HG03139 (cell line): ENCODE results near the gene DCC.

Source experiments
- ATAC-seq: cut with Tn5 transposase; IDR thresholded peaks from one replicate; pipeline ENCODE4 v1.9.1; 2021; ENCODE audit not compliant: unreplicated experiment

Gene DCC

DNA sequence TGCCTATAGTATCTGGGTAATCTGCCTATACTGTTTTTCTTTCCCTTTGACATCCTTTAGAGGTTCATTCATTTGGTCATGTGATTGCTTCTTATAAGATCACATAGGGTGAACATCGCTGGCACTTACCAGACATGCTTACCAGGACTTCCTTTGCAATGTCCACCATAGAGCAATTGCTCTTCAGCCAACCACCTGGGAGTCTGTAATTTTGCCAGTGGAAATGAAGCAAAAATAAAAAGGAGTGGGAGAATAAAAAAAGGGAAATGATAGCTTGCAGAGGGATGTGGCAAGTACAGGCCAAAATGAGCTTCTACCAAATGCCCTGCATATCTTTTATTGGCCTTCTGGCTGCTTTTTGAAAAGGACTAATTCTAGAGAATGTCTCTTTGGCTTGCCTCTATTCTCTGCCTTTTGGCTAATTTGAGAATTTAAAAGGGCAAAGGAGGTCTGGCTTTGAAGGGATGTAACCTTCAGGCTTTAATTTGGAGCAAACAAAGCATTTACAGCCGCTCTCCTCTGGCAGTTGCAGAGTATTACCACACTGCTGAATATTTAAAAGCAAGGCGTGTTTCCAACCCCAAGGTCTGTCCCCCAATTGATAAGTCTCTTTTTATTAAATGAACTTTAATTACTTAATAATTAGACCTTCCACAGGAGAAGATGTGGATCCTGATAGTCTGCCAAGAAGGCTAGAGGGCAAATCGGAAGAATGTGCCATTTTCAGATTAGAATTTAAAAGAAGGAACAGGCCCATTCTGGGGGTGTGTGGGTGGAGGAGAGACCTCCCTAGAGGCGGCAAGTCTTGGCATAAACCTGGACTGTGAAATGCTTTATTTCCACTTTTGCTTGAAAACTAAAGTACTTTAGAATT, 557.9 kb downstream of the DCC start:
- ATAC-seq, result no peak

DNA sequence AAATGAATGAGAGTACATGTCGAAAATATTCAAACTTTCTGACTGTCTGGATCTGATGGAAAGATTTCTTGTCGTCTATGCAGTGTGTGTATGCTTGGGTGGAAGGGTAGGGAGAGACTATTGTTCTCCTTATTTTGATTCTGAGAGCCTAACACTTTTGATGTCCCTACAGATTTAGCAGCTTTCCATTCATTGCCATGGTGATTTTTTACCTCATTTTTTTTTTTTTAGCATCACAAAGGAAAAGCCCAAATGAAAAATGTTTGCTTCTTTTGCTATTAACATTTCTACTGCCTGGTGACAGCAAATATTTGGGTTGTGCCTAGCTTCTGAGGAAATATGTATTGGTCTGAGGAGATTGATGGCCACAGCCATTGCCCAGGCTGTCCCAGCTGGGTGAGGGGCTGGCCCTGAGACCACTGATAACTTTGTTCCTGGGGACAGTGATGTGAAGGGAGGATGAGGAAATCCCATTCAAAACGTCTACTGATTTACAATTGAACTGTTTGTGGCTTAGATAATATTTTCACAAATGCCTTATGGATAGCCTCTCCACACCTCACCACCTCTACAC, 558.6 kb downstream of the DCC start:
- ATAC-seq, result no peak

DNA sequence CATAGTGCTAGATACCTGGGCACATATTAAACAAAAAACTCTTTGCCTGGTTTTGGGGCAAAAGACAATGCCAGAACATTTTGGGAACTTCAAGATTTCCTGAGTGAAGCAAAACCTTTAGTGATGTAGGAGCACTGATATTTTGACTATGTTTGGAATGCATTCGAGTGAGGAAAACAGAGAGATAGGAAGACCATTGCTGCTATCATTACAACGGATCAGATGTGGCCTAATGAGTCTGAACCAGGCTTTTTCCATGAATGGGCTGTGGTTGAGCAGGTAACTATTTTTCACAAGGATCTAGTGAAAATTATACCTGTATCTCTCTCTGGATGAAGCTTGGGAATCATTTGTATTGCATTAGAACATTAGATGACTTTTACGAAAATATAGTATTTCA, 562.2 kb downstream of the DCC start:
- ATAC-seq, result no peak

DNA sequence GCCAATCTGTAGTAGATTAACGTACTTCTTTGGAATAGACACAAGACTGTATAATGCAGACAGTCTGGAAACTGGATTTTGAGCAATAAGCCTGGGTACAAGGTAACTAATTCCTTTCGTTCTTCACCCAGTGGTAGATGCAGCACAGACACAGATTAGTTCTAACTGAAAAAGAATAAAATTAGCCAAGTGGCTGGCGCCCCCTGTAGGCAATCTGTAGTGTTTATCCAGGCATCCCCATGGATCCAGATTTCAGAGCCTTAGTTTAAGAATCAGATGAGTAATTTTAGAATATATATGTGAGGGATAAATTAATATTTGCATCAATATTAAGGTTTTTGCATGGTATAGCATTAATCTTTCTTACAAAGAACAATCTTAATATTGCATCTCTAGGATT, 563.9 kb downstream of the DCC start:
- no peak for ATAC-seq

DNA sequence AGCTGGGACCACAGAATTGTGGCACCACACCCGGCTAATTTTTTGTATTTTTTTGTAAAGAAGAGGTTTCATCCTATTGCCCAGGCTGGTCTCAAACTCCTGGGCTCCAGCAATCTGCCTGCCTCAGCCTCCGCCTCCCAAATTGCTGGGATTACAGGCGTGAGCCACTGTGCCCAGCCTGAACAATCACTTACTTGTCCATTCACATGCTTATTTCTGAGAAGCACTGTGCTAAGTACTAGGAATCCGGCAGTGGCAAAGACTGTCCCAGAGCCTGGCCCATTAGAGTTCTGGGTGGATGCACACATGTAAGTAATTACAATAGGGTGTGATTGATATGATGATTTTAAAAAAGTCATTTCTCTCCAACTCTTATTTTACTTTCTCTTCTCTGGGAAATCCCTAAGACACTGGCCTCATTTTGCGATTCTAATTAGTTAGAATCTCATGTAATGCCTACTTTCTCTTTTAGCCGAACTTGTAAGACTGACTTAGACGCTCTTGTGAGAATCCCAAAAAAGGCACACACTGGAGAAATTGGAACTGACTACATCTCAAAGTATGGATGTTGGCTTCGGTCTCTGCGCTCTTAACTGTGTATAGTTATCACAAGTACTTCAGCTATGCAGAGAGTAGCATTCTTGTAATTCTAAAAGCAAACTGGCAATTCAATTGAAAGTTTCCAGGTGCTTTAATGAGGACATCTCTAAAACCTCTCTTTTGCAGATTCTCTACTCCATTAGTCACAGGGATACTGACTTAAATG, 567.7 kb downstream of the DCC start:
- no peak for ATAC-seq

DNA sequence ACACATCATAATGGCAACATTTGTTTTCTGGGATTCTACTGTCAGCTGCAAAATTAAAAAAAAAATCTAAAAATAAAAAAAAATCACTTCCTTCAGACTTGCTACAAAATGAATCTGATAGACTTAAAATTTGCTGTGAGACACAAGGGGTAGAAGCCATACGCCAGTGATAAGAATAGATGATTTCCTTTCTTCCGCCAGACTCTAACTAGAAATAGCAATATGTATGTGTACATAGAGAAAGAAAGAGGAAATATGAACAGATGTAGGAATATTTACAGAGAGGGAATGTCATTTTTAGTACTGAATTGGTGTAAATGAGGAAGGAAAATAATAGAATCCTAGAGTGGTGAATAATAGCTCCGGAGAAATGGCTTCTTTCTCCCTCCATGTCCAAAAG, 574.2 kb downstream of the DCC start:
- no peak for ATAC-seq

DNA sequence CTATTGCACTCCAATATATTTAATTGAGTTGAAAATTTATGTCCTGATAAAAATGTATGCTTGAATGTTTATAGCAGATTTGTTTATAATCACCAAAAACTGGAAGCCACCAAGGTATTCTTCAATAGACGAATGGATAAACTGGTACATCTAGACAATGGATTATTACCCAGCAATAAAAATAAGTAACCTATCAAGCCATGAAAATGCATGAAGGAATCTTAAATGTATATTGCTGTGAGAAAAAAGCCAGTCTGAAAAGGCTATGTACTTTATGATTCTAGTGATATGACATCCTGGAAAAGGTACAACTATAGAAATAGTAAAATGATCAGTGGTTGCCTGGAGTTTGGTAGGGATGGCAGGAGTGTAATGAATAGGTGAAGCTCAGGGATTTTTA, 580.7 kb downstream of the DCC start:
- ATAC-seq, result no peak

DNA sequence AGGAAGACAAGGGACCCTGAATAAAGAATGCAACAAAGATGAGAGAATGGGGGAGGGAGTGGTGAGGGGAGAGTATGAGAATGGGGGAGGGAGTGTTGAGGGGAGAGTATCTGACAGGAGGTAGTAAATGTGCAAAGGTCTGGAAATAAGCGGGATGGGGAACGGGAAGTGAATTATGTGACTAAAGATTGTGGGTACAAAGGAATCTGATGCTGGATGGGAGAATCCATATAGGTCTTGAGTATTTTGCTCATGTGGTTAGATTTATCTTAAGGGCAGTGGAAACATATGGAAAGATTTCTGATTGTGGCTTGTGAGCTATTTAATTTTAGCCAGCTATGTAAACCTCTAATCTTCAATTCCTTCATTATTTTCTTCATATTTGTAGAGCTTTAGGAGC, 593.4 kb downstream of the DCC start:
- ATAC-seq, result no peak

DNA sequence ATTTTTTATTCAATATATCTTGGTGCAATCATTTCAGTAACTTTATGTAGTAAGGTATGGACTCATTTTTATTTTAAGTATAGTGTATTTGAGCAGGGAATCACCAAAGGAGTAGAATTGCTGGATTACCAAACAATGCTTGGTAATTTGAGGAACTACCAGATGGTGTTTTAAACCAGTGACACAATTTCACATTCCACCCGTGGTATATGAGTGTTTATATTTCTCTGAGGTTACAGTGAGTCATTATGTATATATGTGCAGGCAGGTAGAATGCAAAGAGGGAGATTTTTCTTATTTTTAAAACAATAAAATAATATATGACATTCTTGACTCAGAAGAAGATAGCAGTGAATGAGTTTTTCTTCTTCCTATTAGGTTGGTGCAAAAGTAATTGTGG, 596.9 kb downstream of the DCC start:
- no peak for ATAC-seq

DNA sequence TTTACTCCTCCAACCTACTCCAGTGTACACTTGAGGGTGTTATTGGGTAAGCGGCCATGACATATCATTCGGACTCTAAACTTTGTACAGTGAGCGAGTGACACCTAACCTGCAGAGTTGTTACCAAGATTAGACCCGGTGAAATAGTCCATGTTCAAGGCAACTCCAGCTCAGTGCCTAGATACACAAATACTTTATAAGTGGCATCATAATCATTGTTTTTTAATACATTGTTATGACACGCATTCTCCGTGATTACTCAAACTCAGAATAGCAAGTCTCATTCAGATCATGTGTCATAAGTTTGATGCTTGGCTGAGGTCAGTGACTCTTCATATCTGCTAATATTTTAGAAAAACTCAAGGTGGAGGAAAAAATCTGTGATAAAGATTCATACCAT, 597.8 kb downstream of the DCC start:
- ATAC-seq, result no peak

DNA sequence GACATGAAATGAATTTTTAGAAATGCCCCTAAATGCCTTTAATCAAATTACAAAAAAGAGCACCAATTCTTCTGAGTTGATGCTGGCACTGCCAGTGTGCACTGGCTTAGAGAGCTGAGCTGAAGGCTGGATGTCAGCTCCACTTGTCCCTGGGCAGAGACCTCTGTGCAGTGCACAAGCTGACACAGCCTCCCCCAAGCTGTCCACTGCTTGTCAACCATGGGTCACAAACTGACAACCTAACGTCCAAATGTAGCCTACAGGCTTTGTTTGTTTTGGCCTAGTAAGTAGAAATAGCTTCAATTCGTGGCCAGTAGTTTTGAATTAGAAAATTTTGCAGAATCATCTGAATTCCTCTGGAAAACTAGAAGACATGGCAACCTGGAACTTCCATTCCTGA, 605.6 kb downstream of the DCC start:
- ATAC-seq, result no peak

DNA sequence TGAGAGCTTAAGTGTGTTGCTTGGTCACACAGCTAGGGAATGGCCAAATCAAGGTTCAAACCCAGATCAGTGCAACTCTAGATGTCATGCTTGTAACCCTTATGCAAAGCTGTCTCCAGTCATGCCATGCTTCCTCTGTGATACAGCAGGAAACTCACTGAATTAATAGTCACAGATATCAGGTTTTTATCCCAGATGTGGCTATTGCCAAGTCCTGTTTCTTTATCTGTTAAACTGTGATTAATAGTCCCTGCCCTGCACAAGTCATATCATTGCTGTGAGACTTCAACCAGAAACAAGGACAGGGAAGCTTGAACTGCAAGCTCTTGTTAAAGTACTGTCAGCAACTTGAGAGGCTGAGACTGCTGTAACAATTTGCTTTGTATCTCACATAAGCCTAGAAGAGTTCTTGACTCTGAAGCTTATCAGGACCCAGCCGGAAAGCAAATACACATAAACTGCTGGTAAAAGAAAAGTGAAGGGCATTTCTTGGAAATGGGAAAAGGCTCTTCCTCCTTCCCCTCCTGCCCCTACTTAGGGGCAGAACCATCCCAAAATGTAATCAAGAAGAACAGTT, 609.0 kb downstream of the DCC start:
- ATAC-seq, result no peak

DNA sequence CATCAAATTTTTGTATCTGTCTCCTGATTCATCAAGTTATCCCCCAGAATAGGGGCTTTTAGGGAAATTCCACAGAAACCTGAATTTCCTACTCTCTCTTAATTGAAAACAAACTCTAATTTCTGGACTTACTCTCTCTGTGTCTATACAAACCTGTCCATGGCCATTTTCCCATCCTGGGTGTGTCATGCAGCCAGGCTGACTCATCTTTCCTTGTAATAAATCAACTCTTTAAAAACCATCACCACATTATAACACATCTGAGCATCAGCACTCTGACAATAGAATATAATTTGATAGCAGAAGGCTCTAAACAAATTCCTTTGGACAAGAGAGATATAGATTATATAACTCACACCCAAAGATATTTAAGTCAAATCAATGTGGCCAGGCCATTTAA, 610.2 kb downstream of the DCC start:
- ATAC-seq, result no peak

DNA sequence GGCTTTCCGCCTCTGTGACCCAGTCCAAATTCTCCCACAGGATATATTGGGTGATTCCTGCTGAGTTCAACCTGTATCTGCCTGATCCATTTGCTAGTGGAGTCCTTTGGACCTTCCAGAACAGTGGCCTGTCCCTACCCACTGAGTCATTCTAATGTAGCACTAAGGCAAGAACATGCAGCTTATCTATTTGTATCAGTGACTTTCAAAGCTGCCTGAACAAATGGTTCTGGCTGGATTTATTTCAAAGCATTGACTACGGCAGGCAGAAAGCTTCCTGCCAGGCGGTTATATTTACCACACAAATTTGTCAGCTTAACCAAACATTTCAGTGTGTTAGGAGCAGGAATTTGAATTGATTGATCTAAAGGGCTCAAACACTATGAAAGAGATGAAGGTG, 613.4 kb downstream of the DCC start:
- ATAC-seq, result no peak

DNA sequence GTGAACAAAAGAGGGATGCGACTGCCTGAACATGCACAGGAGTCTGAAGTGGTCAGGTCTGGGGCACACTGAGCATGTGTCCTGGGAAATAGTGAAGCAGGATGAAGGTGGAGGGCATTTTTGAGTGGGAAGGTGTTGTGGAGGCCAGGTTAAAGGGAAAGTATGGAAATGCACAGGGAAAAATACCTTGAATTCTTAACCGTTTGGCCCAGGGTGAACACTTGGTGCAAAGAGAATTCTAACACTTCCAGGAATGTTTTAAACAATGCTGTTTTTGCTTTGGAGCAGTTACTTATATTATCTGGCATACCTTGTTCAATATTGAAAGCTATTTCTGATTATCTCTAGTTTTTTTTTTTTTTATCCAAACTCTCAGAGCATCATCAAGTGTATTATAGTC, 623.5 kb downstream of the DCC start:
- ATAC-seq, result no peak

DNA sequence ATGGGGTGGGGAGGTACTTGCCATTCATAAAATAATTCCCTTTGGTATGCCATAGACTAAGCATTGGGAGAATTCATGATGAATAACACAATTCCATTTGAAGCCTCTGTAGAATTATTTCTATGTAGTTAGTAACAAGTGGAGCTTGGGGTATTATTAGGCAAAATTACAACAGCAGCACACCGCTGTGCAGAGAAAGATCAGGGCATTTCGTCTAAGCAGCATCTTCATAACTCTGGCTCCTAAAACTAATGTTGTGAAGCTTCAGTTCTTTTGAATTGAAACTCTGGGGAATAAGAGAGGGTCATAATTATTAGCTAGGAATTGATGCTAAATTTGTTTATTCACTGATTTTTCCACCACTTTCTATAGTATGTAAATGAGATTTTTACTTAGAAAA, 630.7 kb downstream of the DCC start:
- no peak for ATAC-seq

DNA sequence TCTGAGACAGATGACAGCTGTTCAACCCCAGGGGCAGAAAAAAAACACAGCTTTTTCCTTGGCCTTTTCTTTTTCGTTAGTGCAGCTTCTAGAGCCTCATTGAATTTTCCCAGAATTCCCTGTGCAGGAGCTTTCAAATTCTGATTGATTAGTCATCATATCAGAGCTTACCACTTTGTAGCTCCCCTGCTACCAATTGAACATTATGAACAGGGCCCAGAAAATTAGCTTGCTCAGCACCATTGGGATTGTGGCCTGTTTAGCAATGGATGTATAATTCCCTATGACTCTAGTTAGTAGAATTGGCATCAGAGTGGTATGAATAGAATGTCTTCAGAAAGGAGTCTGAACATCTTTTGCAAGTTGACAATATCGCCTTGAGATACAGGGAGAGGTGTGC, 631.1 kb downstream of the DCC start:
- ATAC-seq, result no peak

DNA sequence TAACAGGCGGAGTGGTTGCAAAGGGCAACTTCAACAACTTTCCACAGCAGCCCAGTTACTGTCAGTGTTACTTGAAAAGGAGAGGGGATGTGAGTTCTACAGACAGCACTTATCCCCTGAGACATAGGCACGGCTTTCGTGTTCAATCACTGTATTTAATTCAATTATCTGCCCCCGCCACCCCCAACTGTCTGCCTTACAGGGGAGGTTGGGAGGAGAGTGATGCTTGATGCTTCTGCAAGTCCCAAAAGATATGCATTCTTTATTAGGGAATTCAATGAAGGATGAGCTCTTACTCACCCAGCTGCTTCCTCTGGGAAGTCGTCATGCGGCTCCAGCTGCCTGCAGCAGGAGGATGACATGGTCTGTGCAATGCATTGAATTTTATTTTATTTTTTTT, 639.9 kb downstream of the DCC start:
- no peak for ATAC-seq

DNA sequence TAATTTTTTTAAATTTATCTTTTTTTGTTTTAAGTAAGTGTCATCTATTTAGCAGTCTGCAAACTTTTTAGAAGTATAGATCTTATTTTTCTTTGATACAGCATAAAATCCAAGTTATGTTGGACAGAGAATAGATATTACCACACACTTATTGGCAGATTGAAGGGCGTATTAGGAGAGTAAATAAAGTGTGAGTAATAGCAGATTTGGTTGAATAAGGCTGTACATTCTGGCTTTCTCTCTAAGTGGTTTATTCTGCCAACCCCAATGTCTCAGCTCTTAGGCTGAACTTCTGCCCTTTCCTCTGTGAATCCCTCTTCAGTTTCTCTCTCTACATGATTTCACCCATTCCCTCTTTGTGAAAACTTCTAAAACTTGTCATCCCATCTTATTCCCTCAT, 651.2 kb downstream of the DCC start:
- no peak for ATAC-seq

DNA sequence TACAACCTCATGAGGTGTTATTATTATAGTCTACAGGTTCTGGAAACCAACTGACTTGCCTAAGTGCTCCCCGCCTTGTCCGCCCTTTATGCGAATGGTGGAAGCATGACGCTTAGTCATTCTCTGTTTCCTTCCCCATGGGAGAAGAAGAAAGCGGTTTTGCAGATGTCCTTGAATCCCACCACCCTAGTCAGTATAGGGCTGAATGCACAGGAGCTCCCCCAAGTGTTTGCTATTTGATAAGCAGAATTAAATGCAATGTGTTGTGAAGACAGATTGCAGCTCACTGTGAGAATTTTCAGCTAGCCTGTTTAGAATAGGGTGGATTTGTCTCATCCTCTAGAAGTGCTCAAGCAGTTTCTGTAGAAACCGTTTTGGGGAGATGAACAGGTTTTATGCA, 652.0 kb downstream of the DCC start:
- no peak for ATAC-seq

DNA sequence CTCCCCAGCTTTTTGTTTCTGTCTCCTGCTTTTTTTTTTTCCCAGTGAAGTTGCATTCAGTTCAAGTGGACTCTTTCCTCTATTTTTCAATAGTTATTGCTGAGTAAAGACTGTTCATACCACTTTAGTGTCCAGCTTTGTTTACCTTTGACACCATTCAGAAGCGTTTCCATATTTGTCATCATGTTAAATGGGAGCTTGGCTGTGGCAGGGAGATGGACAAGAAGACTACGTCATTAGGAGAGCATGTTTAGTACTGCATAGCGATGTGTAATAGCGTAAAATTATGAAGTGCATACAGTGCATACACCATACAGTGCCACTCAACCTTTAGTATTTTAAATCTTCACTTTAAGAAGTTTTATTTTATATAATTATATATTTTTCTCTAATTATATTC, 655.9 kb downstream of the DCC start:
- ATAC-seq, result no peak

DNA sequence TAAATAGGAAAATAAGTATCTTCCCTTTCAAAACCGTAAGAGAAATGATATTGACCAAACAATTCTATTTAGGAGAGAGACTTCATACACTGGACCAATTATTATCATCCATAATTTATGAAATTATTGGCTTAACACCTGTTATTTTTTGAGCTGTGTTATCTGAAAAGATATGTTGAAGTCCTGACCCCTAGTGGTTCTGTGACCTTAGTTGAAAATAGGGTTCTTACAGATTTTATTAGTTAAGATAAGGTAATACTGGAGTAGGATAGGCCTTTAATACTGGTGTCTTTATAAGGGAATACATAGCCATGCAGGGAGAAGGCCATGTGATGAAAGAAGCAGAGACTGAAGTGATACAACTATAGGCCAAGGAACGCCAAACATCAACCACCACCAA, 659.6 kb downstream of the DCC start:
- no peak for ATAC-seq
